Cortex of kidney (tissue), 1 donor: Measurements from ENCODE around the gene PLEKHJ1.

ENCODE experiments used
- DNase-seq: peaks from one replicate; lab custom pipeline; 2025; lab: John Stamatoyannopoulos, UW

The PLEKHJ1 gene

DNA sequence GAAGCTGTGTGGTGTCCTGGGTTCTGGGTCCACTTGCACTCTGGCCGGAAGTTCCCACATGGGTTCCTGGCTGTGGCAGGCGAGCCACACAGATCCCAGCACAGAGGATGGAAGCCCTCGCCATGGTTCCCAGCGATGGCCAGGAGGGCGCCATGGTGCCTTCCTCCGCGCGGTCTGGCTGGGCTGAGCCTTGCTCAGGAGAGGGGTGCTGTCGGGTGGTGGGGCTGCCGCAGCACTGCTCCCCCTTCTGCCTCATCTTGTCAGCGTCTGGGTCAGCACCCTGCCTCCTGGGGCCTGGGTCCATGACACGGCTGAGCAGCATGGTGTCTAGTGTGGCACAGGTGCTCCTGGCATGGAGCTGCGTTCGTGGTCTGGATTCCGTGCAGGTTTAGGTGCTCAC, 38.9 kb downstream of the PLEKHJ1 start:
- DNase-seq: no peak

DNA sequence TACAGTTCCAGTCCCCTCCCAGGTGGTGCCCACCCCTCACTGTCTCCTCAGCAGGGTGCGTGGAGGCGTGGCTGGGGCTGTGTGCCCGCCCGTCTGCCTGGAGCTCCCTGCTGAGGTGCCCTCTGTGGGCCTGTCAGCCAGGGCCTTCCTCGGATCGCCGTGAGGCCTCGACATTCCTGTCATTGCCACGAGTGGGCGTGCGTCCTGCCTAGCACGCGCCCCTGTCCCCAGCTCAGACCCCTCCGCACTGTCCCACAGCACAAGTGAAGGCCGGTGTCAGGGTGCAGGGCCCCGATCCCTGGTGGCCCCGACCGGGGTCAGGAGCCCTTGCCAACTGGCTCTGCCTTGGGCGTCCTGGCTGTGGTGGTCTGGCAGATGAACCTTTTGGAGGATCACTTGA, 40.2 kb downstream of the PLEKHJ1 start:
- no peak for DNase-seq

DNA sequence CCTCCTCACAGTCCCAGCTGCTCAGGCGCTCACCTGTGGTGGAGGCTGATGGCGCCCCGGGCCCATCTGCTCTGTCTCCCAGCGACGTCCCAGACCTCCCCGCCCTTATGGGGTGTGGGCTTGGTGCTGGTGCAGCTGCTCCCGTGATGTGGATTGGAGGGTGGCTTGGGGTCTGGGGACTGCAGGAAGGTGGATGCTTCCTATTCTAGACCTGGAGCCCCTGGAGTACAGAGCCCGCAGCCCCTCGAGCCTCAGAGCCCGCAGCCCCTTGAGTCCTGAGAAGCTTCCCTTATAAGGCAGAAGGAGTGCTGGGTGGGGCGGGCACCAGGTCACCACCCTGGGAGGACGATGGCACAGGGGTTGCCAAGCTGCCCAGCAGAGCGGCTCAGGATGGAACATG, 40.8 kb downstream of the PLEKHJ1 start:
- no peak for DNase-seq

DNA sequence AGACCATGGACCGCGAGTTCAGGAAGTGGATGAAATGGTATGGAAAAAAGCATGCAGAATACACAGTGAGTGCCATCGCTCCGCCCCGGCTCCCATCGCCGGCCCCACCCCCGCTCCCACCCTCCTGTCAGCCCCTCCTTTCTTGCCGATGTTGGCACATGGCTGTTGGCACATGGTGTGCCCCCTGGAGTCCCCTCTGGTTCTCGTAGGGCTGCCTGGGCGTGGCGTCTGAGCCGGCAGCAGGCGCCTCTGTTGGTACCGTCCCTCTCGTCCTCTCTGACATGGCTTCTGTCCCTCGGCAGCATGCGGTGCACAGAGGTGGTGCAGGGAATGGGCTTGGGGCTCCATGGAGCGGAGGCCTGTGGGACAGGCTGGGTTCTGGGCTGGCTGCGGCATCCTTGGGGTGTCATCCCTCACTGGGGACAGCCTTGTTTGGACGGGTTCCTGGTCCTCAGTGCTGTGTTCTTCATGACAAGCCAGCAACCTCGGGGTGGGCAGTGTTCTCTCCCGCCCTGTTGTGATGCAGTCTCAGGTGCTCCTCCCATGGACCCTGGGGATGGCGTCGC, 41.5 kb downstream of the PLEKHJ1 start:
- no peak for DNase-seq

DNA sequence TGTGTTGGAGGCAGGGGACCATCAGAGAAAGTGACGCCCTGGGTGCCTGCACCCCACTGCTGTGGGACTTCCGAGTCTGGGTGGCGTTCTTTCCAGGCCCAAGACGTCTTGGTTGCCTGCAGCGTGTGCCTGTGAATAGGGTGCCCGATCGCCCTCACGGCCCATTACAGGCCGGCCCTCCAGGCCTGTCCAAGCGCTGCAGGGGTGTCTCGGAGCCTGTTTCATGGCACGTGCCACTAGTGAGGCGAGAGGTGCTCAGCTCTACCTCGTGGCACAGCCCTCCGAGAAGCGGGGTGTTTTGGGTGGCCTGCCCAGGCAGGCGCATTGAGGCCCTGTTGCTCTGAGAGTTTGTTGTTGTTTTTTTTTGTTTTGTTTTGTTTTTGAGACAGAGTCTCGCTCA, 42.3 kb downstream of the PLEKHJ1 start:
- no peak for DNase-seq

DNA sequence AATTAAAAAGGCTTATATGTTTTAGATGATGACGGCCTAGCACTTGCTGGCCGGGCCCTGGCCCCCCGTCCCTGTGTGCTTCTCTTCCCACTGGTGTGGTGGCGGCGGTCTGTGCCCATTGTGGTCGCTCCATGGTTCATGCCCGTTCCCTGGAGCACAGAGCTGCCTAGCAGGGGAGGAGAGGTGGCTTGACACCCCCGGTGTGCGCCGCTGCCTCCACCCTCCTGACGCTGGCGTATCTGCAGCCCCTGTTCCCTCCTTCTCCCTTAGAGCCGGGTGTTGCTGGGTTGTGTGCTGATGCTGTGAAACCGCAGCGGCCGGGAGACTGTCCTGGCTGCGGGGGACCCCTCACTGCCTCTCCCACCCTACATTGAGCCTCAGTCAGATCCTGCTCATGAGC, 43.3 kb downstream of the PLEKHJ1 start:
- no peak for DNase-seq

DNA sequence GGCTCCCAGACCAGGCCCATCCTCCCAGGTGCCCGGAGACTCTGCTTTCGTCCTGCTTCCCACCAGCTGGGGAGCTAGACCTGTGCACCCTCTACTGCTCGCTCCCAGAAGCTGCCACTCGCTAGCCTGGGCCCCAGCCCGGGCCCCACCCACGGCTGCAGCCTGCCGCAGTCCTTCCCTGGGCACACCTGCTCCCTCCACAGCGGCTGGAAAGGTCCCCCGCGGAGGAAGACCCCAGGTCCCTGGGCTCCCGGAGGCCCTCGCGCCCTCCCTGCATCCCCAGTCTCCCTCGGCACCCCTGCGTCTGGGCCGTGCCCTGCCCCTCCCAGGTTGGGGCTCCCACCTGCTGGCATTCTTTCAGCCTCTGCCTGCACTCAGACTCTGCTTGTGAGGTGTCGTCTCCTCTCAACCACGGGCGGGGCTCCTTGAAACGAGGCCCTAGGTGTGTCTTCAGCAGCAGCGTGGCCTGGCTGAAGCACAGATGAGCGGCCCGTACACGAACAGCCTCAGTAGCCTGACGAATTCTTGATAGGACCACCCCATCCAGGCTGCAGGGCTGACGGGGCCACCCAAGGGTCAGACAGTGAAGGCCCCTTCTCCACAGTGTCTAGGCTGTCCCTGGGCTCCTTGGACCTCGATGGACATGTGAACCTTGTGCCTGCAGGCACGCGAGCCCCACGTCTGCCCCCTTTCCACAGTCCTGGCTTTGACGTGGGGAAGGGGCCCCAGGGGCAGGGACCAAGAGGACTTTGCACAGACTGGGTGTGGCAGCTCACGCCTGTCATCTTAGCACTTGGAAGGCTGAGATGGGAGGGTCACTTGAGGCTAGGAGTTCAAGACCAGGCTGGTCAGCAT, 44.4 kb downstream of the PLEKHJ1 start:
- DNase-seq: no peak

DNA sequence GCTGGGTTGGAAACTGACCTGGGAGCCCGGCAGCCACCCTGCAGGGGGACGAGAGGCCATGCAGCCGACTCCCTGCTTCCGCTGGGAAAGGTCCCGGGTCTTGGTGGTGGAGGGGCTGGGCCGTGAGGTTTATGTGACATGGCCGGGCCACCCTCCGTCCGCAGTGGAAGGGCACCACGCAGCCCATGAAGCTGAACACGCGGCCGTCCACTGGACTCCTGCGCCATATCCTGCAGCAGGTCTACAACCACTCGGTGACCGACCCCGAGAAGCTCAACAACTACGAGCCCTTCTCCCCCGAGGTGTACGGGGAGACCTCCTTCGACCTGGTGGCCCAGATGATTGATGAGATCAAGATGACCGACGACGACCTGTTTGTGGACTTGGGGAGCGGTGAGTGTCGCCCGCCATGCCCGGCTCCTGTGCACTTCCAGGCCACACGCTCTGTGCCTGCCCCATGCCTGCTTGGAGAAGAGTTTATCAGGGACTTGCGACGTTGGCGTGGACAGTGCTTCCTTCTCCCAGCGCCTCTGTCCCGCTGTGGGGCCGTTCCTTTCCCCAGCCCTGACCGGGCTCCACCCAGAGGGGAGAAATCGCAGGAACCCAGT, 45.2 kb downstream of the PLEKHJ1 start:
- no peak for DNase-seq

DNA sequence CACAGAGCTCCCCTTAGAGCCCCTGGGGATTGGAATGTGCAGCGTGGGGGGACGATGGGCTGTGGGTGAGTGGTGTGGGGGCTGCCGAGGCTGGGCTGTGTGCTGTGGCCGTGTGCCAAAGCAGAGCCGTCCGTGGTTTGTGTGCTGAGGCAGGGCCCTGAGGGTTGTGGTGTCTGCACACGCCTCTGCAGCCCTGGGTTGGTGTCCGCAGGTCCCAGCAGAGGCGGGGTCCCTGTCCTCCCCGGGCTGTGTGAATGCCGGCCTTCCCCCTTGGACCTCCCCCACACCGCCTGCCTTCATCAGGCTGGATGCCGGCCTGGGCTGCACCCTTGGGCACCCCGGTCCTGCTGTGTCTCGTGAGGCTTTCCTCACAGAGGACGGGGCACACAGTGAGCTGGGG, 46.2 kb downstream of the PLEKHJ1 start:
- no peak for DNase-seq

DNA sequence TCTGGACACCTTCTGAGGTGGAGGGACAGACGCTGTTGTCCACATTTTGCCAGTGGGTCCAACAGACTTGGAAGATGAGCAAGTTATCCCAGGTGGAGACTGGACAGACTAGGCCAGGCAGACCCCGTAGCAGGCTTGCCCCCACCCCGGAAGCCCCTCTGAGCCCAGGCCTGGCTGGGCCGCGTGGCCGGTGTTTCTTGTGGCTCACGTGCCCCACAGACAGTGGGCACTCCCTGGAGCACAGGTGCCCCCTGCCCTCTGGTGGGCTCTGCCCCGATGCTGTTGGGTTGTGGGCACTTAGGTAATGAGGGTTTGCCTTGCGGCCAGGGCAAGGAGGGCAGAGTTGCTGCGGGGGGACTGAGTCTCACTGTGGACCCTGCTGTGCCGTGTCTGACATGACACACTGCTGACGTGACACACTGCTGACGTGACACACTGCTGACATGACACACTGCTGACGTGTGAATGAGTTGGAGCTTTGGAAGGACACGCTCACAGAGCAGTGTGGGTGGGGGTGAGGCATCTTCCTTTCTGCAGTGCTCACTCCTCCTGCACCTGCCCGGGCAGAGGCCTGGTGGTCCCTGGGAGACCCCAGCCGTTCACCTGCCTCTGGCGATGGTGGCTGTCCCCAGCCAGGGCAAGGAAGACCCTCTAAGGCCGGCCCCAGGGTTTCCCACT, 47.3 kb downstream of the PLEKHJ1 start:
- no peak for DNase-seq

DNA sequence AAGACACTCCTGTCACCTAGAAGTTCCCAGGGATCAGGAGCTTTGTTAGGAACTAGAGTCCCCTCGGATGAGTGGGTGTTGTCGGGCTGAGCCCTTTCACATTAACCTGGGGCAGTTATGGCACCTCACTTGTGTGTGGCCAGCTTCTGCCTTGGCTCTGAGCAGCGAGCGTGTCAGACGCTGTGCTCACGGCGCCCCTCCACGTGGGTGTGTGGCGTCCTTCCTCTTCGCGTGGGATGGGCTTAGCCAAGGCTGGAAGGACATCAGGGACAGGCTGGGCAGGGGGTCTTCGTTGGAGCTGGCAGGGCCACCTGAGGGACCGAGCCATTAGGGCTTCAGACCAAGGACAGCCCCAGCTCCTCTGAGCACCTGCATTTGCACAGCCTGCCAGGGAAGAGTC, 49.0 kb downstream of the PLEKHJ1 start:
- no peak for DNase-seq

DNA sequence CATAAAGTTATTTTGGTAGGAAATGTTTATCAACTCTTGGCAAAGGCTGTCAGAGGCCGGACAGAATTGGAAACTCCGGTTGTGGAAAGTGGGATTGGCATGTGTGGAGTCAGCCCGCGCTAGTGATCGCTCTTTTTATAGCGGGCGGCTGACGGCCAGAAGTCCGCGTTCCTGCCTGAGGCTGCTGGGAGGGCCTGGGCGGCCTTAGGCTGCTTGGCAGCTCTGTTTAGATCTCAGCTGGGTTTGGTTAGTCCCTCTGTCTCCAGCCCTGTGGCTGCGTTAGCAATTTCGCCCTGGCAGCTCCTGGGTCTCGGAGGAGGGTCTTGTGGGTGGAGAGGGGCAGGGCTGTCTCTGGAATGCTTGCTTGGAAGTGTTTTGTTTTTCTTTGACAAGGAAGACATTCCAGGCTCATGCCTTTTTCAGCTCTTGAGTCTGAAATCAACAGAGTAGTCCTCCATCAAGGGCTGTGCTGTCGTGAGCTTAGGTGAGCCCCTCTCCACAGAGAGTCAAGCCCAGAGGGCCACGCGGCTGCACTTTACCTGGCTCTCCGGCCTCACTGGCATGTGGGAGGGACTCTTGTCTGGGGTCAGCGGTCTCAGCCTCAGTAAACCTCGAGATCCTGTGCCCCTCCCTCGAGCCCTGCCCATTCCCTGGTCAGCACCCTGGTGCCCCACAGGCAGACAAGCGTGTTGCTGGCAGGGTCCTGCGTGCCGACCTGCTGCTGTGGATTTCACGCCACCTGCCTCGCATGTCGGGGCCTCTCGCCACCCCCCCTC, 49.9 kb downstream of the PLEKHJ1 start:
- DNase-seq: no peak

DNA sequence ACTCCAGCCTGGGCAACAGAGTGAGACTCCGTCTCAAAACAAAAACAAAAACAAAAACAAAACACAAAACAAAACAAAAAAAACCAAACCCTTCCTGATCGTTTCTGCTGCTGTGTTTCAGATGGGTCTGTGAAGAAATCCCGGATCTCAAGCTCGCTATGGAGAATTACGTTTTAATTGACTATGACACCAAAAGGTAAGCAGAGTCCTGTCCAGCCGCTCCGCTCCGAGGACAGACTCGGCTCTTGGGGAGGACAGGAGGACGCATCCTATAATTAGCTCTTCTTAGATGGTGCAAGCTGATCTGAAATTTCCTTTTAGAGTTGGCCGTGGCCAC, 50.4 kb downstream of the PLEKHJ1 start:
- DNase-seq: no peak

DNA sequence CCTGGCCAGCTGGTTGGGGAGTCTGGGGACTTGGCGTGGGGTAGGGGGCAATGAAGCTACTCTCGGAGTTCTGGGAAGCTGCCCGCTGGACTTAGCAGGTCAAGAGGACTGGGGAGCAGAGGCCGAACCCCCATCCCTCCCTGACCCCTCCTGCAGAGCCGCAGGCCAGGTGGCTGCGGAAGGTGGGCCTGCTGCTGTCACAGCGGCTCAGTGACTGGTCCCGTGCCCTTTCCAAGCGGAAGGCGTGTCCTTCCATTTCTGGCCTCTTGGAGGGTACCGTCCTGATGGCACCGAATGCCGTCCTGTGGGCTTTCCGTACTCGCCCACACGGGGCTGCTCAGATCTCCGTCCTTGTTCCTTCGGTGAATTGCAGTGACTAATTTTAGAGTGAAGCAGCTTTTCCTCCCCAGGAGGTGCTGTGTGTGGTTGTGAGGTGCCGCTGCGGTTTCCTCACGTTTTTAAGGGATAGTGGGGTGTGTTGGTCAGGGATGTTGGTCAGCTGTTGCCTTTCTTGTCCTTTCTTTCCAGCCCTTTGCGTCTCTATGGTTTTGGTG, 51.6 kb downstream of the PLEKHJ1 start:
- DNase-seq: no peak
